ENCODE data around the gene THSD7B. TPM values are rescaled to one million over a fixed set of nuclear protein-coding genes. Genes with fewer than 3 reads are reported as not detected.

The THSD7B gene
- total RNA-seq, 1 donor from 2014 or later: not detected

DNA sequence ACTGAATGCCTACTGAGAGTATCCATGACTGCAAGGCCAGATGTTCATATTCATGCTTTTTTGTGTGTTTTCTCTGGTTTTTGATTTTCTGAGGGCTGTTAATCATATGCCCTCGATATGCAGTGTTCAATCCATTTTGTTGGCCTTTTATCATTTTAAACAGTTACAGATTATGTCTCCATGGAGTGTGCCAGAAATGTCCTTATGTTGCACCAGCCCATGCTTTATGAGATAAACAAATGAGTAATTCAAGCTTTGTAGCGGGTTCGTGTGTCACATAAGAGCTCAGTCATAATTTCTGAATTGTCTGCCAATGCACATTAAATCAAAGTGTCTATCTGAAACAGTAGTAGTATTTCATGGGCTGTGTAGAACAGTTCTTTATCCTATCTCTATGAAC is 583.0 kb downstream of the THSD7B start:
- intact Hi-C loops (cut with micrococcal nuclease): no loop called here

DNA sequence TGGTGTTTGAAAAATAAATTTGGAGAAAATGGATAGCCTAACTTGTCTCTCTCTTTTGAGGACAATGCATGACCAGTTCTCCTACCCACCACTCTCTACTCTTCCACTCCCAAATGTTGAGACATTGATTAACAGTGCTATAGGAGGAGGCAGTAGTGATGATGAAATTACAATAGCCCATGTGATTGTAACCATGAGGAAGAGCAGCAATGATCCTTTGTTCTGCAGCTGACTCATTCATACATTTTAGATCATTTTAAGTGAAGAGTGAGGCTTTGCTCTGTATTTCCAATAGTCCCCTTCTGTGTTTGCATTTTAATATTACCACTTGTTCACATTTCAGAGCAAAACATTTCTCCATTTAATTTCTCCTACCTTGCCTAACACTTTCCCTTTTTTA is 592.3 kb downstream of the THSD7B start:
- intact Hi-C loops (cut with micrococcal nuclease): no loop called here

DNA sequence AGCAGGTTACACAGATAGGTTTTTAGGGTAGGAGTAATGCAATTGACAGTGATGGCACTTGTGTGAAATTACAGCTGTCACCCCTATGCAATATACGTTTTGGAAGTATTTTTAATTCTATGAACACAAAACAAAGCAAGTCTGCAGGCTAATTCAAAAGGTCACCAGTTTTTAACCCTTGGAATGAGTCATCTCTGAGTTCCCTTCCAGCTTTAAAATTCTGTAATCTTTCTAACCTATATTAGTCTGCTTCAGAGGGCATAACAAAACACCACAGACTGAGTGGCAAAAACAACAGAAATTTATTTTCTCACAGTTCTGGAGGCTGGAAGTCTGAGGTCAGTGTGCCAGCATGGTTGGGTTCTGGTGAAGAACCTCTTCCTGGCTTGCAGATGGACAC is 602.0 kb downstream of the THSD7B start:
- intact Hi-C loops (cut with micrococcal nuclease): no loop called here

DNA sequence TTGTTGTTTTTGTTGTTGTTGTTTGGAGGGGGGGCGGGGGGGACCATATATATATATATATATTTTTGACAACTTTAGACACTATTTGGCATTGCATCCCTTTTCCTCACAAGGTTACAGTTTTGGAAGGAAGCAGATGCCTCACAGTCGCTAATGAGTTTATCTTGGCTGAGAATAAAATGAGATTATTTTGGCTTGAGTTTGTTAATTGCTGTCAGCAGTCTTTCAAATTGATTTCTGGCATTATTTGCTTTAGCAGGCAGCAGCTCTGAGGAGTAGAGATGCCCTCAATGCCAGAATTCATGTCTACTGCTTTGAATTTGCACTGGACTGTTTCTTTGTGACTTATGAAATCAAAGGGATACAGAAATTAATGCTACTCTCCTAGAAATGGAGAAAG is 603.8 kb downstream of the THSD7B start:
- intact Hi-C loops (cut with micrococcal nuclease): no loop called here

DNA sequence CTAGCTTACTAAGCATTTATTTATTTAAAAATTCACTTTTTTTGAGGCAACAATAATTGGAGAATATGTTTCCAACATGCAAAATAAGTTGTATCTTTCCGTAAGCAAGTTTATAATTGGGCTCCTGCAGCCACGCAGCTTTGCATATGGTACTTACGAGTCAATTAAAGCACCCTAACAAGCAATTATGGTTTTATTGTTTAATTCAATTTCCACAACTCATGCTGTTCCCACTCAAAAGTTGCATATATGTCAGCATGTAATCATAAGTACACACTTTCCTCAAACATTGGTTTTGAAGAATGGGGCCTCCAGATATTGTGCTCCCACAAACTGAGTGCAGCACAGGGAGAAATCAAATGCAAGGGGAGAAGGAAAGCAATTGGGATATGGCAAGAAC is 613.8 kb downstream of the THSD7B start:
- intact Hi-C loops (cut with micrococcal nuclease): no loop called here

DNA sequence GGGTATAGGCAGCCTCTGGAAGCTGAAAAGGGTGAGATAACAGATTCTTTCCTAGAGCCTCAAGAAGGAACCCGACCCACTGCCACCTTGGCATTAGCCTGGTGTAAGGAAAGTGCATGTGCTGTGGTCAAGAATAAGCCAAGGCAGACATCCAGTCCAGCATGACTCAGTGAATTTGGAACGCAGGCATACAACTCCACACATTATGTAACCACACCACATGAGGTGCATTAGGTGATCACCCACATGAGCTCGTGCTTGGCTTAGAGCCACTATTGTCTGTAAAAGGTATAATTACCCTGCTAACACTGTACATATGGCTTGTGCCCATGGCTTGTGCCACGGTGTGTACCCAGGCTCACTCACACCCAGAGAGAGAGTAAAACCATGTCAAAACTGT is 615.3 kb downstream of the THSD7B start:
- intact Hi-C loops (cut with micrococcal nuclease): no loop called here

DNA sequence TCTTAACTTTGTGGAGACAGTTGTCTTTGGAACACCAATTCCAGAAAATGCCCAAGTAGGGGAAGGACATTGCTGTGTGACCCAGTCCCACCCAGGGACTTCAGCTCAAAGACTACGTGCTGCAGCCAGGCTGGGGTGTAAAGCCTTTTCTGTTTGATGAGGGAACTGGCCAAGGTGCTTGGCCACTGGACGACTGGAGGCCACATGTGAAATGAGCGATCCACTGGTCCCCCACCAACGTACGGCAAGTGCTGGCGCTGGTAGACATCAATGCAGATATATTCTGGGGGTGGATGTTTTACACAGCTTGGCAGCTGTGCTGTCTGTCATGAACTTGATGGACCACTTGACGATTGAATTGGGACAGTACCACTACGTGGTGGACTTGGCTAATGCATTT is 616.4 kb downstream of the THSD7B start:
- intact Hi-C loops (cut with micrococcal nuclease): no loop called here

DNA sequence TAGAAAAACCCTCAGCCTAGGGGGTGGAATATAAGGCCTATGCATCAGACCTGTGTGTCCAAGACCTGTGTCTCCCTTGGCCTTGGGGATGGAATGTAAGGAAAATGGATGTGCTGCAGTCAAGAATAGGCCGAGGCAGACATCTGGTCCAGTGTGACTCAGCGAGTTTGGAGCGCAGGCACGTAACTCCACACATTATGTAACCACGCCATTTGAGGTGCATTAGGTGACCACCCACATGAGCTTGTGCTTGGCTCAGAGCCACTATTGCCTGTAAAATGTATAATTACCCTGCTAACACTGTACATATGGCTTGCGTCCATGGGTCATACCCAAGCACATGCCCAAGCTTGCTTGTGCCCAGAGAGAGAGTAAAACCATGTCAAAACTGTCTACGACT is 618.0 kb downstream of the THSD7B start:
- intact Hi-C loops (cut with micrococcal nuclease): no loop called here

DNA sequence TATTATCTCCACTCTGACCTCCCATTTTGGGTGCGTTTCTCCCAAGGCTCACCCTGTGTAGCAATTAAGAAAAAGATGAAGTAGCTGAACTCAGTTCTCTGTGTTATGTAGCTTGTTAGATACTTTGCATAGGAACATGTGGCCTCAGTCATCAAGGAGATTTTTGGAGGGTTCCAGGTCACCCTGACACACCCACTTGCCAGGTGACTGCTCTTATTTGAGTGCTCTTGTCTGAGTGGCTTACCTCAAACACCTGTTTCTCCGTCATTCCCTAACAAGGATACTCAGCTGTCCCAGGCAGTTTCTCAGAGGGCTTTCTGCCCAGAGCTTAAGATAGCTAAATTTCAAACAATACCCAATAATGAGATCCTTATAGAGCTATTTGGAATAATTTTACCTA is 621.7 kb downstream of the THSD7B start:
- intact Hi-C loops (cut with micrococcal nuclease): no loop called here

DNA sequence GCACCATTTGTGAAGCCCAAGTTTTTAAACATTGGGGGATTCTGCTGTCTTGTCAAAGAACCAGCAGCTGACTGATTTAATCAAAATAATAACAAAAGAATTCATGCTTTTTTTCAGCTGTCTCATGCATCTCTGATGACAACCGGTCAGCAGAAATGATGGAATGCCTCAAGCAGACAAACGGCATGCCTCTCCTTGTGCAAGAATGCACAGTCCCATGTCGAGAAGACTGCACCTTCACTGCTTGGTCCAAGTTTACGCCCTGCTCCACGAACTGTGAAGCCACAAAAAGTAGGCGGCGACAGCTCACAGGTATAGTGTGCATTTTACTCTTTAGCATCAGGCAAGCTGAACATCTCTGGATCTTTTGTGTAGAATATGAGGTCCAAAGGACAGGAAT is 640.2 kb downstream of the THSD7B start:
- intact Hi-C loops (cut with micrococcal nuclease): no loop called here

DNA sequence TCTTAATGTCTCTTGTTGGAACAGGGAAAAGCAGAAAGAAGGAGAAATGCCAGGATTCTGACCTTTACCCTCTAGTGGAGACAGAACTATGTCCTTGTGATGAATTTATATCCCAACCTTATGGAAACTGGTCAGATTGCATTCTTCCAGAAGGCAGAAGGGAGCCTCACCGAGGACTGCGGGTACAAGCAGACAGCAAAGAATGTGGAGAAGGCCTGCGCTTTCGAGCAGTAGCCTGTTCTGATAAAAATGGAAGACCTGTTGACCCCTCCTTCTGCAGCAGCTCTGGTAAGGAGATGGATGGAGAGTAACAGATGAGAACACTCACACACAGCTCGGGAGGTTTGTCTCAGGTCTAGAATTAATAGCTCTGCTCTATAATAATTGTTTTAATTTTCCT is 646.2 kb downstream of the THSD7B start:
- intact Hi-C loops (cut with micrococcal nuclease): no loop called here

DNA sequence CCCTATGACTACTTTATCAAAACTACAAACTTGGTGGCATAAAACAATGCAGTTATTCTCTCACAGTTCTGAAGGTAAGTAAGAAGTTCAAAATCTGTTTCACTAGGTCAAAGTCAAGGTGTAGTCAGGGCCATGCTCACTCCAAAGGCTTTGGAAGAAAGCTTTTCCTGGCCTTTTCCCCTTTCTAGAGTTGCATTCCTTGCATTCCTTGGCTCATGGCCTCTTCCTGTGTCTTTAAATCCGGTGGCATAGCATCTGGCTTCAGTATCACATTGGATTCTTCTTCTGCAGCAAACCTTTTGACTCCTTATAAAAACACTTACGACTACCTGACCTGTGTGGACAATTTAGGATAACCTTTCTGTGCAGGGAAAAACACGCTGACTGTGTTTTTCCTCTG is 655.4 kb downstream of the THSD7B start:
- intact Hi-C loops (cut with micrococcal nuclease): no loop called here

DNA sequence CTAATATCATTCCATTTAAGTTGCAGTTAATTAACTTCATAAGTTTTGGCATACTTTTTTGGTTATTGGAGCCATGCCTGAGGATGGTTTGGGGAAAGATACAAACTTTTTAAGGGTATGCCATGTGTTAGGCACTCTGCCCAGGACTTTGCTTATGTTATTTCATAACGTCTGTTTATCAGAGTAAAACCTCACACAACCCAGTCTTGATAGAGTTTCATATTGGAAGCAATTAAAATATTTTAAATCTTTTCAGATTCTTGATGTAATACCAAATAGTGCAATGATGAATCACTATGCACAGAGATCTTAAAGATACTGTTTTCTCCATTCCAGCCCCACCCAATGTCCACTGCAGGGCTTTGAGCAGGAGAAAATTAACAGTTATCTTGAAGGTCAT is 669.8 kb downstream of the THSD7B start:
- intact Hi-C loops (cut with micrococcal nuclease): no loop called here

DNA sequence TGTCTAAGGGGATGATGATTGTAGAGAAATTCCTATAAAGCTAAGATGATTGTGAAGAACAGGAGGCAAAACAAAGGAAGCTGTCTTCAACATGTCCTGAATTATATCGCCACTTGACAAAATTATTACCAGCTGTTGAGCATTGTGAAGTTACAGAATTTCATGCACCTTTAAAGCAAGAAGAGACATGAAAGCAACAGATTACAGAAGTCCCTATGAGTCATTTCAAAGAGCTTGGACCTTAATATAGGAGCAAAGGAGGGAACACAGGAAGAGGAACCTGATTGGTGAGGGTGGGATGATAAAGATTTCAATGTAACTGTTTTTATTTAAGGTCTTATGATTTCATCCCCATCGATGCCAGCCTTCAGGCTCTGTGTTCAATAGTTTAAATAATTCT is 672.0 kb downstream of the THSD7B start:
- intact Hi-C loops (cut with micrococcal nuclease): no loop called here

DNA sequence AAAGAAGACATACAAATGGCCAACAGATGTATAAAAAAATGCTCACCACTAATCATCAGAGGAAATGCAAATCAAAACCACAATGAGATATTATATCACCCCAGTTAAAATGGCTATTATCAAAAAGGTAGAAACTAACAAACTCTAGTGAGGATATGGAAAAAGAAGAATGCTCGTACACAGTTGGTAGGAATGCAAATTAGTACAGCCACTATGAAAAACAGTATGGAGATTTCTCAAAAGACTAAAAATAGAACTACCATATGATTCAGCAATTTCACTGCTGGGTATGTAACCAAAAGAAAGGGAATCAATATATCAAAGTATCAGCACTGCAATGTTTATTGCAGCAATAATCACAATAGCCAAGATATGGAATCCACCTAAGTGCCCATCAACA is 679.6 kb downstream of the THSD7B start:
- intact Hi-C loops (cut with micrococcal nuclease): no loop called here

DNA sequence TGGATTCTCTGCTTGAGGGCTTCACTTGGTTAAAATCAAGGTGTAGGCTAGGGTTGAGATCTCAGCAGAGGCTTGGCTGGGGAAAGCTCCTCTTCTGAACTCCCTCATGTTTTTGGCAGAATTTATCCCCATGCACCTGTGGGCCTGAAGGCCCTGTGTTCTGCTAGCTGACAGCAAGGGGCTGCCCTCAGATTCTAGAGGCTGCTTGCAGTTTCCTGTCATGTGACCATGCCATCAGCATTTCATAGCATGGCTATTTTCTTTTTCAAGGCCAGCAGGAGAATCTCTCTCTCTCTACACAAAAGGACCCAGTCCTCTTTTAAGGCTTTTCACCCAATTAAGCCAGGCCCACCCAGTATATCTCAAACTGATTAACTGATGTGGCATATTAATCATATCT is 684.1 kb downstream of the THSD7B start:
- intact Hi-C loops (cut with micrococcal nuclease): no loop called here

DNA sequence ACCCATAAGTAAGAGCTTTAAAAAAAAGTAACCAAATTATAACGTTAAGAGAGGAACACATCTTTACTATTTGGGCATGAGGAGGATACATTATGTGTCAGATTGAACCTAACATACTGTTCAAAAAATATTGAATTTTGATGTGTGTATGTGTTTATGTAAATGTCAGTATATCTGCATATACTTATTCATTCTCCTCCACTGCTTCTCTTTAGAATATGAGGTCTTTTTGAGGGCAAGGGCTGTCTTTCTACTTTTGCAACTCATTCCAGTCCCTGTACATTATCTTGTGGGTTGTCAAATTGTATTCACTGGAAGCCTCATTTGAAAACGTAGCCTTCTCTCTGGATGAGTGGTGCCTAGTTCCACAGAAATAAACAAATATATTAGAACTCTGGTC is 689.5 kb downstream of the THSD7B start:
- intact Hi-C loops (cut with micrococcal nuclease): no loop called here

DNA sequence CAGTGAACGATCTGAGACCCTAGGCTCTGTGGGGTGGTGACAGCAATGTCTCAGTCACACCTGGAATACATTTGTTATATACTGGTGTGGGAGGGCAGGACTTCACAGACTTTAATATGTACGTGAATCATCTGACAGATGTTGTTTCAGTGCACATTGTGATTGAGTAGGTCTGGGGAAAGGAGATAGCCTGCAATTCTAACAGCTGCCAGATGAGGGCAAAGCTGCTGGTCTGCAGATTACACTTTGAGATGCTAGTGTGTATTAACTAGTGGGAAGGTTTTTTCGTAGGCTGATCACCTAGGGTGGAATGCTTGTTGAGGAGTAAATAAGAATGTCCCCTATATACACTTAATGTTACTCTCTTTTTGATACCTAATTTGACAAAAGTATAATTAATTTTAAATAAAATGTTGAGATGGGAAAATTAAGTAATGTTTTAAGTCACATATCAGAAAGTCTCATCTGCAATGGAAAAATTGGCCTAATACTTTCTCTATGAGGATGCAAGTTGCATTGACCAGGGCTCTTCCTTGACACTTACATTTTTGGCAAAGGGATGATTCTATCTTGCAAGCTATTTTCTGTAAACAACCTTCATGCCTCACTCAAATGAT is 702.0 kb downstream of the THSD7B start:
- intact Hi-C loops (cut with micrococcal nuclease): loop anchor here (1.0 kb wide), 1 partner anchor 371 kb away; no protein-coding TSS in a partner anchor

DNA sequence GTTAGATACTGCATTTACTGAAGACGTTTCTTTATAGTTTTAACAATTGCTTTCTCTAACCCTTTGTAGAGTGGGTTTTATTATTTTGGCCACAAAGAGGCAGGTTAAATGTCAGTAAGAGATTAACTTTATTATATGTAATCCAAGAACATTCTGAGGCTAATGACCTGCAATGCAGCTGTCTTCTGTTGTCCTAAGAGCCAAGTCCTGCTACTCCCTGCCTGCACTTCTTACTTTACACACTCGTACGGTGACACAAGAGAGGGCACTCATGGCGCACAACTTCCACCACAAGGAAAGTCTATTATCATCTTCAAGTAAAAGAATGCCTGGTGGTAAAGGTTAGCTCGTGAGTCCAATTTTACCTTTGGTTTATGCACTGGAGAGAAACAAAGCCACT is 727.9 kb downstream of the THSD7B start:
- intact Hi-C loops (cut with micrococcal nuclease): no loop called here

DNA sequence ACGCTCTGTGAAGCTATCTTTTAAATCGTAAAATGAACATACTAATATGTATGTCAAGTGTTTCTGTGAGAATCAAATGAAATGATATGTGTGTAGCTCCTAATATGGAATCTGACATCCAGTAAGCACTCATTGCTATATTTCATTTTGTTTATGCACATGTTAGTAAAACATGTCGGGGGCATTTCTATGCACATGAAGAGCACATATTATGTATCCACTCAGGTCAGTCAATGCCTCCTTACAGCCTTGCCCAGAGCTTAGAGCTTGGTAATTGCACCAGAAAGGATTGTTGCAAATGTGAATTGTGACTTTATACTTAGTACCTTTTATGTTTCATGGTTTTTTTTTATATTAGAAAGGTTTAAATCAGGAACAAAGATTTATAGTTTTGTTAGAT is 735.3 kb downstream of the THSD7B start:
- intact Hi-C loops (cut with micrococcal nuclease): no loop called here

DNA sequence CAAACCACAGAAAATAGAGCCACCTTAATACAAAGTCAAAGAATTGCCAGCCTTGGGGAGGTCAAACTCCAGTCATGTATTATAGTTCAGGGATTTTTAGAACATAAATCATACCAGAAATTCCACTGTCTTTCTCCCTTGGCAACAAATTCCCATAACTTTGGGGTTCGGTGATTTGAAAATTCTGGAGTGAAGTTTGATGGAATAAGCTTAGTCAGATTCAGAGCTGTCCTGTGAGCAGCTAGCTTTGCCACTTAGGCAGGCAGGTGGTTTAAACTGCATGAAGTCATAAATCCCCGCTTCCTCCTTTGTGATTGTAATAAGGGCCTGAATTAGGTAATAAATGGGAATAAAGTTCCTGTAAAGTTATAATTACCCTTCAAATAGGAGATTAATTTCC is 741.9 kb downstream of the THSD7B start:
- intact Hi-C loops (cut with micrococcal nuclease): no loop called here

DNA sequence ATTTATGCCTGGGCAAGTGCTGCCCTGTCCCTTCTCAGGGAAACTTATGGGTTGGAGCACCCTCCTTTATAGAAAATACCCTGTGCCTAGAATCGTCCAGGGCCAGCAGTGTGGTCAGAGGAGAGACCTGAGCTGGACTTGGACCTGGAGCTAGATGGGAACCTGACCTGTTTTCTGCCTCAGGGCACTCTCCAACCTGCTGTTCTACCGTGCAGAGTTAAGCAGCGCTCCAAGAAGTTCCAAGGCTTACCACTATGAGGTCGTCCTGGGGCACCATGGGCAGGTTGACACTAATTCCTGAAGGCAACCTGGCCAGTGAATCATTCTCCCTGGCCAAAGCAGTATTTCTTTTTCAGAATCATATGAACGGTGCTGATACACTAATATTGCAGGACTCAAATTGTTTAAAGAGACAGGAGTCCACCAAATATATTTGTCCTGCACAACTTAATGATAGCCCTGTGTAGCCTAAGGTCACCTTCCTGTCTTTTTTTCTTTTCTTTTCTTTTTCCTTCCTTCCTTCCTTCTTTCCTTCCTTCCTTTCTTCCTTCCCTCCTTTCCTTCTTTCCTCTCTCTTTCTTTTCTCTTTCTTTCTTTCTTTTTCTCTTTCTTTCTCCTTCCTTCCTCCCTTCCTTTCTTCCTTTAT is 743.5 kb downstream of the THSD7B start:
- intact Hi-C loops (cut with micrococcal nuclease): no loop called here

DNA sequence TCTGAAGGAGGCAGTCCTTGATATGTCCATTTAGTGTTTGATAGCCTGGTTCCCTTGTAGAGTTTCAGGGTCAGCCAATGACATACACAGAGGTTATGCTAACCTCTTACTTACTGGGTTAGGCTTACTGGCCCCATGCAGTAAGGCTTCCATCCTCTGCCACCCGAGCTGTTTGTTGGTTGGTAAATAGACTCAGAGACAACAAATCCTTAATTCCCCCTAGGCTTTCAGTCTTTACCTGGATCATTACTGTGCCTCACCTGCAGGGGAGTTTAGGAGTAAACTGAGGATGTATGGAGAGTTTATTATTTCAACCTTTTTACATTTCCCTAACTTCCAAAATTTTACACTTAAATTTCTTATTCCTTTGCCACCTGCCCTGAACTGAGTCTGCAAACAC is 746.2 kb downstream of the THSD7B start:
- intact Hi-C loops (cut with micrococcal nuclease): no loop called here

All from T-helper 2 cell treated with Interferon-gamma antibody and Interleukin-4, amounts not matched to agents 100 ng/mL and 5 ng/mL, for 36 hours (primary cell).